ENCODE data around the gene CLCF1.

Gene CLCF1

DNA sequence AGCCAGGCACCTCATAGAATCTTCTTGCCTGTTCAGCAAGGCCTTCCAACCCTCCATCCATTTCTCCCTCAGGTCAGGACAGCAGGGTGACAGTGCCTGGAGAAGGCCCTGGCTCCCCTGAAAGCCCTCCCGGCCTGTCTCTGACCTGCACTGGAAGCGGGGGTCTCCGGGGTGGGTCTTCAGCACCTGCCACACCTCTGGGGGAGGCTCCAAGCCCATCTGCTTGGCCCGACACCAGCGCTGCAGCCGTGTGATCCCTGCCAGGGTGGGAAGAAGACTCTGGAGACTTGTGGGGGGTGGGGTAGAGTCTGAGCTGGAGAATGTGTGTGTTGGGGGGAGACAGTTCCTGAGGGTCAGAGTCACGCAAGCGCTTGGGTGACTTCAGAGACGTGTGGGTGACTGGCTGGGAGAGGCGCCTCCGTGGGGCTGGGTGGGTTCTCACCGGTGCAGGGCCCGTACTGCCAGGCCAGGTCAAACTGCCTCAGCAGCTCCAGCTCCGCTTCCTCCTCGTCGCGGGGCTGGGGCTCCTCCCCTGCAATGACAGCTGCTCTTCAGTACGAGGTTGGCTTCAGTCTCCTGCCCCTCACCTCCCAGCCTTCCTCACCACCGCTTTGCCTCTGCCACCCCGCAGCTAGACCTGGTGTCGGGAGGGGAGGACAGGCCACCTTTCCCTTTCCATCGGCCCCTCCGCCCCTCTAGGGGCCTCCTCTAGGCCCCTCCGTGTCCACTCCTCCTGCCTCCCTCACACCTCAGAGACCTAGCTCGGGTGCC, 20.7 kb downstream of the CLCF1 start:
- TF ChIP-seq, protein P1, sequence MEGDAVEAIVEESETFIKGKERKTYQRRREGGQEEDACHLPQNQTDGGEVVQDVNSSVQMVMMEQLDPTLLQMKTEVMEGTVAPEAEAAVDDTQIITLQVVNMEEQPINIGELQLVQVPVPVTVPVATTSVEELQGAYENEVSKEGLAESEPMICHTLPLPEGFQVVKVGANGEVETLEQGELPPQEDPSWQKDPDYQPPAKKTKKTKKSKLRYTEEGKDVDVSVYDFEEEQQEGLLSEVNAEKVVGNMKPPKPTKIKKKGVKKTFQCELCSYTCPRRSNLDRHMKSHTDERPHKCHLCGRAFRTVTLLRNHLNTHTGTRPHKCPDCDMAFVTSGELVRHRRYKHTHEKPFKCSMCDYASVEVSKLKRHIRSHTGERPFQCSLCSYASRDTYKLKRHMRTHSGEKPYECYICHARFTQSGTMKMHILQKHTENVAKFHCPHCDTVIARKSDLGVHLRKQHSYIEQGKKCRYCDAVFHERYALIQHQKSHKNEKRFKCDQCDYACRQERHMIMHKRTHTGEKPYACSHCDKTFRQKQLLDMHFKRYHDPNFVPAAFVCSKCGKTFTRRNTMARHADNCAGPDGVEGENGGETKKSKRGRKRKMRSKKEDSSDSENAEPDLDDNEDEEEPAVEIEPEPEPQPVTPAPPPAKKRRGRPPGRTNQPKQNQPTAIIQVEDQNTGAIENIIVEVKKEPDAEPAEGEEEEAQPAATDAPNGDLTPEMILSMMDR (IDR thresholded peaks at IDR 0.05; ENCODE audit: borderline replicate concordance, insufficient read depth, low read depth, low read length): no peak
- H3K4me3 ChIP-seq (ENCODE audit: low read depth, low read length): peak overlapping the region; percentile 90

DNA sequence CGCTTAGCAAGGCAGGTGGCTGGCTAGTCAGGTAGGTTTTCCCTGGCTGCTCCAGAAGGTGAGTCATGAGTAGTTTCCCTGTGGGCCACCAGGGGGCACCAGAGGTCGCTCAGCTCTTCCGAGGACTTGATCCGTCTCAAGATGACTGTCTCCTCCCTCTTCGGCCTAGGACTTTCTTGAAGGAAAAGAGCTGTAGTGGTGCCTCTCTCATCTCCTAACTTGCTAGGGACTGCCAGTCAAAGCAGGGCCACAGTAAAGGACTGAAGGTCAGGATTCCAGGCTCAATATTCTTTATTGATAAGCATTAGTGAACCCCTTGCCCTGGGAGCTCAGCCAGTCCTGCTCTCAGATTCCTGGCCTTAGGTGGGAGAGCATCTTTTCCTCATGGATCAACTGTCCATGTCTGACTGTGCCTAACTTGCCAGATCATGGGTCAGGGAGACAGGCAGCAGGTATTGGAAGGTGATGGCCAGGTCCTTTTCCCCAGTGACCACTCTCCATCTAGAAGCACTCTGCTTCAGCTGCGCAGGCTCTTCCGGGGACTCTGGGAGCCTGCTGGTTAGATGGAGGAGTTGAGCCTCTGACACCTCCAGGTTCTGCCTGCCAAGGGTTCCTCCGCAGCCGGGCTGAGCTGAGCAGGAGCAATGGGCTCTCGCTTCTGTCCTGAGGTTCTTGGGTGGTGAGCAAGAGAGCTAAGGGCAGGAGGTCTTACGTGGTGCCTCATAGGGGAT, 22.0 kb downstream of the CLCF1 start:
- H3K4me3 ChIP-seq (ENCODE audit: low read depth, low read length): peak overlapping the region; percentile 90
- TF ChIP-seq, protein P1 (IDR thresholded peaks at IDR 0.05; ENCODE audit: borderline replicate concordance, insufficient read depth, low read depth, low read length): peak; percentile 95

DNA sequence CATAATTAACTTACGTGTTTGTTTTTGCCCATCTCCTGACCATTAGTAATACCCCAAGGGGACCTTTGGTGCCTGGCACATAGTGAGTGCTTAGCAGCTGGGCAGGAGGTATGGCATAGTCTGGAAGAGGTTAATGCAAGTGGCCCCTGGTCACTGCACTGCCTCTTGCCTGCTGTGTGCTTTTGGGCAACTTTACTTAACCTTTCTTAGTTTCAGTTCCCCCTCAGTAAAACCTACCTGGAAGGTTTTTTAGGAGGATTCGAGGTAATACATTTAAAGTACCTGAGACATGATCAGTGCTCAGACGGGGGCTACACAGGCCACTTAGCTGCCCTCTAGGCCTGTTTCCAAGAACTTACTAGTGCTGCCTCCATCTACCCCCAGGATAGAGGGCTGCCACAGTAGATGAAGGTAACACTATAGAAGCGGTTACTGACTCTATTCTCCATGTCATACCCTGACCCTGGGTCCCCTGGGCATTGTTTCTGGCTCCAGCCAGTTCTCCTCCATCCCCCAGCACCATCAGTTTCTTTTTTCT, 23.4 kb downstream of the CLCF1 start:
- H3K4me3 ChIP-seq (ENCODE audit: low read depth, low read length): no peak overlapping the region
- TF ChIP-seq, protein P1 (IDR thresholded peaks at IDR 0.05; ENCODE audit: borderline replicate concordance, insufficient read depth, low read depth, low read length): no peak

DNA sequence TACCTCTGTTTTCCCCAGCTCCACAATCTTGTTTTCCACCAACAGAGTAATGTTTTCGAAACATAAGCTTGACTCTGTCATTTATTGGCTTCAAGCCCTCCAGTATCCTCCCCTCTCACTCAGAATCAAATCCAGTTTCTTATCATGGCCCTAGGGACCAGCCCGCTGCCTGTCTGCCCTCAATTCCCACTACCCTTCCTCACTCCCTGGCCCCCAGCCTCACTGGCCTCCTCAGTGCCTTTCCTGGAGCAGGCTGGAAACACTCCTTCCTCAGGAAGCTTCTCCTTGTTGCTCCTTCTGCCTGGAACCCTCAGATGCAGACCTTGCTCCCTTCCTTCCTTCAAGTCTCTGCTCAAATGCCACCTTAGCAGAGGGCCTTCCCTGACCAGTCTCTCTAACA, 23.9 kb downstream of the CLCF1 start:
- TF ChIP-seq, protein P1 (IDR thresholded peaks at IDR 0.05; ENCODE audit: borderline replicate concordance, insufficient read depth, low read depth, low read length): no peak
- no peak overlapping the region for H3K4me3 ChIP-seq (ENCODE audit: low read depth, low read length)

DNA sequence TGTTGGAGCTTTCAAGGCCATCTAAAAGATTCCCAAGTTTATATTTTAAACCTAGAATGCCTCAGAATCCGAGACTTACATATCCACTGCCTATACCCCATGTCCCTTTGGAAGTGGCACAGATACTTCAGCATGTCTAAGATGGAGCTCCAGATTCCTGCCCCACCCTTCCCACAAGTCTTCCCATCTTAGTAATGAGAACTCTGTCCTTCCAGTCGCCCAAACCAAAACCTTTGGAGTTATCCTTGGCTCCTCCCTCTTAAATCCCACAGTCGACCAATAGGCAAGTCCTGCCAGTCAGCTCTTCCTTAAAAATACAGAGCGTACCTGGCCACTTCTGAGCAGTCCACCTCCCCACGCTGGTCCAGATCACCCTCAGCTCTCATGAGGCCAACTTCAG, 24.4 kb downstream of the CLCF1 start:
- TF ChIP-seq, protein P1 (IDR thresholded peaks at IDR 0.05; ENCODE audit: borderline replicate concordance, insufficient read depth, low read depth, low read length): no peak
- no peak overlapping the region for H3K4me3 ChIP-seq (ENCODE audit: low read depth, low read length)

DNA sequence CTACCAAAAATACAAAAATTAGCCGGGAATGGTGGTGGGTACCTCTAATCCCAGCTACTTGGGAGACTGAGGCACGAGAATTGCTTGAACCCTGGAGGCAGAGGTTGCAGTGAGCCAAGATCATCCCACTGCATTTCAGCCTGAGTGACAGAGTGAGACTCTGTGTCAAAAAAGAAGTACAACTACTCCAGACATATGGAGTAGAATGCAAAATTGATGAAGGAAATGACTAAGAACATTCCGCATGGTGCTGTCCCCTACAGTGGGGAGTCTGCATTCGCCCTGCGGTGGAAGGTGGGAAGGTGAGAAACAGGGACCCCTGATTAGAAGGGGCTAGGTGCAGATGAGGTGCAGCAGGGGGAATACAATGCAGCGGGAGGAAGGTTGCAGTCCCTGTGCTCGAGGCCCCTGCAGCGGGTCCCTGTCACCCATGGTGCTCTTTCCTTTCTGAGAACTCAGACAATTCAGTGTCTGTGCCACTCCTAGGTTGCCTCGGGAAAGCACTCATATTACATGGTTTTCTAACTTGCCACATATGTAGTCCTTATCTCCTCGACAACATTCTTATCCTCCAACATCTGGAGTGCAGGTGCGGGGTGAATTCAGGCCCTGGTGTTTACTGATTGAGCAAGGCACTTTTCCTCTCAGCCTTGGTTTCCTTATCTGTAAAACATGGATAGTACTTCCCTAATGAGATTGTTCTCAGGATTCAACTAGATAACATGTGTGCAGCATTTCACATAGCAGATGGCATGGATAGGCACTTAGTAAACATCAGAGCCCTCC, 25.2 kb downstream of the CLCF1 start:
- H3K4me3 ChIP-seq (ENCODE audit: low read depth, low read length): no peak overlapping the region
- TF ChIP-seq, protein P1 (IDR thresholded peaks at IDR 0.05; ENCODE audit: borderline replicate concordance, insufficient read depth, low read depth, low read length): no peak

All from GM12875 (cell line).